GM12873 (cell line): ENCODE measurements around the gene CDKN1C.

Experiments used
- TF ChIP-seq, protein P1 (sequence below): IDR thresholded peaks from 2 replicates; pipeline ENCODE4 v1.5.1; 2012; ENCODE audit warnings: low read depth, mild to moderate bottlenecking, moderate library complexity, low read length, control low read depth; ENCODE audit not compliant: insufficient read depth; ENCODE audit errors: missing control alignments

The CDKN1C gene

GRCh38 chr11:2874963-2875362, 10.6 kb downstream of the CDKN1C start:
- TF ChIP-seq, protein P1, sequence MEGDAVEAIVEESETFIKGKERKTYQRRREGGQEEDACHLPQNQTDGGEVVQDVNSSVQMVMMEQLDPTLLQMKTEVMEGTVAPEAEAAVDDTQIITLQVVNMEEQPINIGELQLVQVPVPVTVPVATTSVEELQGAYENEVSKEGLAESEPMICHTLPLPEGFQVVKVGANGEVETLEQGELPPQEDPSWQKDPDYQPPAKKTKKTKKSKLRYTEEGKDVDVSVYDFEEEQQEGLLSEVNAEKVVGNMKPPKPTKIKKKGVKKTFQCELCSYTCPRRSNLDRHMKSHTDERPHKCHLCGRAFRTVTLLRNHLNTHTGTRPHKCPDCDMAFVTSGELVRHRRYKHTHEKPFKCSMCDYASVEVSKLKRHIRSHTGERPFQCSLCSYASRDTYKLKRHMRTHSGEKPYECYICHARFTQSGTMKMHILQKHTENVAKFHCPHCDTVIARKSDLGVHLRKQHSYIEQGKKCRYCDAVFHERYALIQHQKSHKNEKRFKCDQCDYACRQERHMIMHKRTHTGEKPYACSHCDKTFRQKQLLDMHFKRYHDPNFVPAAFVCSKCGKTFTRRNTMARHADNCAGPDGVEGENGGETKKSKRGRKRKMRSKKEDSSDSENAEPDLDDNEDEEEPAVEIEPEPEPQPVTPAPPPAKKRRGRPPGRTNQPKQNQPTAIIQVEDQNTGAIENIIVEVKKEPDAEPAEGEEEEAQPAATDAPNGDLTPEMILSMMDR = no peak

DNA sequence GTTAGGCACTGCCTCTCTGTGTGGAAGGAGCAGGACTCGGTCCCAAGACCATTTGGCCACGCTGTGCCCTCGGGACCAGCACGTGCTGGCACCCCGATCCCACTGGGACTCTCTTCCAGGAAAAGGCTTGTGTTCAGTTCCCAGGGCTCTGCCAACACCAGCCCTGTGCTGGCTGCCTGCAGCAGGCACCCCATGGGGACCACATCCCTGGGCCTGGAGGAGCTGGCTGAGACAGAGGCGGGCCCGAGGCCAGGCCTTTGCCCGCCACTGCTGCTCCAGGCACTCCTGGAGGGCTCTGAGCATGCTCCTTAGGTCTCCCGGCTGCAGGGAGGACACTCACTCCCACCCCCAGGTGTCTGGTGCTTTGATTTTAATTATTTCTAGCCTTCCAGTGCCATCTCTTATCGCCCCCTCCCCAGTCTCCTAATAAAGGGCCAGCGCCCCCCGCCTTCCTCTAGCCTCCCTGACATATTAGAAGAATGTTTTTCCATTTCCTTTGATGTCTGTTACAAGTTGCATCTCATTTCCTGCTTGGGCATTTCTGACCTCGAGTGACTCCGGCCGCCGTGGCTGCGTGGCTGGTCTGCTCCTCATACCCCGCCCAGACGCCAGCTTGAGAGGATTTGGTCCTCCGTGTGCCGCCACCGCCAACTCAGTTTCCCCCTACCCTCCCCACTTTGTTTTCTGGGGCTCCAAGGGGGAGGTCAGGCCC, 14.4 kb downstream of the CDKN1C start:
- TF ChIP-seq, protein P1 = no peak

- TF ChIP-seq, protein P1 = no peak
These were observed 15.1 kb downstream of the CDKN1C start for GRCh38 chr11:2870460-2870859.

DNA sequence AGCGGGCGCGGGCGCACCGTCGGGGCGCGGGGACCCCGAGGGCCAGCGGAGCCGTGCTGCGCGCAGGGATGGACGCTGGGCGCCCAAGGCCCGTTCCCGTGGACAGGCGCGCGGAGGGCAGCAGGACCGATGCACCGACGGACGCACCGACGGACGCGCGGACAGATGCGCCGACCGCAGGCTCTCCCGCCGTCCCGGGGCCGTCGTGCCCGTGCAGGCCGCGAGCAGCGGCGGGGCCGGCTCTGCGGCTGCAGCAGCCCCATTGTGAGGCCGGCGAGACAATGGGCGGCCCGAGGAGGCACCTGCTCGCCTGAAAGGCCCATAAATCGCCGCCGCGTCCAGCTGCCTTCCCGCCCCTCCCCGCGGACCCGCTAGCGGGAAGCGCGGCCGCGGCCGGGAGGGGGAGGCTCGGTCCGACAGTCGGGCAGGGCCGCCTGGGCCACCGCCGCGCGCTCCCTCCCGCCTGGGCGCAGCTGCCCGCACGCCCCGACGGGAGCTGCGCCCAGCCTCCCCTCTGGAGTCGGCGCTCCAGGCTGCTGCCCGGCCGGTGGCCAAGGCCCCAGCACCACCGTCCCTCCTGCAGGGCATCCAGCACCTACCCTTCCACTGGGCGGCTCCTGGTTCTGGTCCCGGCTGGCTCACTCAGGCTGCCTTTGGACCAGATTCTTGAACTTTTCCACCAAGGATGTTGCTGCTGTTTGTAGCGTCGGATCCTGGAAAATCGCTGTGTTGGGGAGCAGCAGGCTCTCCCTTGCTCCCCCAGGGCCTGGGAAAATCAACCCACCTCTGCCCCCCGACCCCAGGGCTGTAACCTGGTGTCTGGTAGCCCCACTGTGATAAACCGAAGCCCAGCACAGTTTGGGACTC, 15.8 kb downstream of the CDKN1C start:
- TF ChIP-seq, protein P1 = no peak

DNA sequence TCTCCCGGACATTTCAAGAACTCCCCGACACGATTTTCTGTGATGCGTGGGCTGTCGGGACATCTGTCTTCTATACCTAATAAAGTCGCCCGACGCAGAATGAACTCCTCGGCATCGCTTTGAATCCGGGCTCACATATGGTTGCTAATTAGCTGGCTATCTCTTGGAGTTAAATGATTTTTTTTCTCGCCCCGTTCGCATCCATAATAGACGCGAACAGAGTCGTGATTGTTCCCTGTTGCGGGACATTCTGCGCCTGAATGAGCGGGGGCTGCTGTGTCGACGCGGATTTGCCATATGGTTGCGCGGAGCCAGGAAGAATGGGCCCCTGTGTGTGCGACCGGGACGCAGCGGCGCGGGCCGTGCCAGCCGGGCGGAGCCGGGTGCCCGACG, 16.4 kb downstream of the CDKN1C start:
- TF ChIP-seq, protein P1 = no peak

DNA sequence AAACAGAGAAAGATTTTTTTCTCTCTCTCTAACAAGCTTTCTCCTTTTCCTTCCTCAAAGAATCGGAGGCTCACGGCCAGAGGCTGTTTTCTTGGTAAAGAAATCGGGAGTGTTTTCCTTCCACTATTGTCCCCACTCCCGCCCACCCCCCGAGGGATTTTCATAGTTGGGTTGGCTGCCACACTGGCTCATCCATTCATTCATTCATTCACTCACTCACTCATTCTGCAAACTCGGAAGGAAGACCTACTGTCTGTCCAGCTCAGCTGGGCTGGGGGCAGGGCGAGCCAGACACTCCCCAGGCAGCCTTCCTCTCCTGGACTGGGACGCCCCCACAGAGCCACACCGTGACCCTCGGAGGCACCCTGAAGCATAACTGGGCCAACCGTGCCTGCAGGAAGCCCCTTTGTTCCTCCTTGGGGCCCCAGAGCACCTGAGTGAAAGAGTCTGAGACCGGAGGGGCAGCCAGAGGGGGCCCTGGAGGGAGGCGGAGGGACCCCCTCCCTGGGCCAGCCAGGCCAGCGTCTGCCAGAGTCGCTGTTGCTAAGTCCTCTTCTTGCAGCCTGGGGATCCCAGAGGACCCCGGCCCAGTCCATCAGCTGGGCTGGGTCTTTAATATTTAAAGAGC, 17.0 kb downstream of the CDKN1C start:
- TF ChIP-seq, protein P1 = no peak
